HG02852 (cell line): ENCODE measurements around the gene PSMB4.
"Not testable (repeated sequence)": the region's sequence is repeated elsewhere in the genome, so short reads cannot be mapped to it uniquely, and the experiment has no call there.

Experiments used
- ATAC-seq: cut with Tn5 transposase; IDR thresholded peaks from one replicate; pipeline ENCODE4 v1.9.1; 2021; ENCODE audit warnings: mild to moderate bottlenecking, moderate library complexity; ENCODE audit not compliant: unreplicated experiment

Gene PSMB4

DNA sequence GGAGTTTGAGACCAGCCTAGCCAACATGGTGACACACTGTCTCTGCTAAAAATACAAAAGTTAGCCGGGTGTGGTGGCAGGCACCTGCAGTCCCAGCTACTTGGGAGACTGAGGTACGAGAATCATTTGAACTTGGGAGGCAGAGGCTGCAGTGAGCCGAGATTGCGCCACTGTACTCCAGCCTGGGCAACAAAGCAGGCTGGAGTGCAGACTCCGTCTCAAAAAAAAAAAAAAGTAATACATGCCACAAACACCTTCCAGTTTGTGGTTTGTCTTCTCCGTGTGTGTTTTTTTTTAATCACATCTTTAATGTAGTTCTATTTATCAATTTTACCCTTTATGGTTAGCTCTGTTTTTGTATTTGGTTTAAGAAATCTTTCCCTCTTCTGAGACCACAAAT lies 37.6 kb downstream of the PSMB4 start:
- no peak for ATAC-seq

DNA sequence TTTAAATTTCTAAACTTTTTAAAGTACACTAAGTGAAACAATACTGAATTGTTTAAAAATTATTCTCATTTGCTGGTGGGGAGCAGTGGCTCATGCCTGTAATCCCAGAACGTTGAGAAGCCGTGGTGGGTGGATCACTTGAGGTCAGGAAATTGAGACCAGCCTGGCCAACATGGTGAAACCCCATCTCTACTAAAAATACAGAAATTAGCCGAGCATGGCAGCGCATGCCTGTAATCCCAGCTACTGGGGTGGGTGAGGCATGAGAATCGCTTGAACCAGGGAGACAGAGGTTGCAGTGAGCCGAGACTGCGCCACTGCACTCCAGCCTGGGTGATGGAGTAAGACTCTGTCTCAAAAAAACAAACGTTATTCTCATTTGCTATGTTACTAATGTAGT lies 38.0 kb downstream of the PSMB4 start:
- not testable (repeated sequence) for ATAC-seq

DNA sequence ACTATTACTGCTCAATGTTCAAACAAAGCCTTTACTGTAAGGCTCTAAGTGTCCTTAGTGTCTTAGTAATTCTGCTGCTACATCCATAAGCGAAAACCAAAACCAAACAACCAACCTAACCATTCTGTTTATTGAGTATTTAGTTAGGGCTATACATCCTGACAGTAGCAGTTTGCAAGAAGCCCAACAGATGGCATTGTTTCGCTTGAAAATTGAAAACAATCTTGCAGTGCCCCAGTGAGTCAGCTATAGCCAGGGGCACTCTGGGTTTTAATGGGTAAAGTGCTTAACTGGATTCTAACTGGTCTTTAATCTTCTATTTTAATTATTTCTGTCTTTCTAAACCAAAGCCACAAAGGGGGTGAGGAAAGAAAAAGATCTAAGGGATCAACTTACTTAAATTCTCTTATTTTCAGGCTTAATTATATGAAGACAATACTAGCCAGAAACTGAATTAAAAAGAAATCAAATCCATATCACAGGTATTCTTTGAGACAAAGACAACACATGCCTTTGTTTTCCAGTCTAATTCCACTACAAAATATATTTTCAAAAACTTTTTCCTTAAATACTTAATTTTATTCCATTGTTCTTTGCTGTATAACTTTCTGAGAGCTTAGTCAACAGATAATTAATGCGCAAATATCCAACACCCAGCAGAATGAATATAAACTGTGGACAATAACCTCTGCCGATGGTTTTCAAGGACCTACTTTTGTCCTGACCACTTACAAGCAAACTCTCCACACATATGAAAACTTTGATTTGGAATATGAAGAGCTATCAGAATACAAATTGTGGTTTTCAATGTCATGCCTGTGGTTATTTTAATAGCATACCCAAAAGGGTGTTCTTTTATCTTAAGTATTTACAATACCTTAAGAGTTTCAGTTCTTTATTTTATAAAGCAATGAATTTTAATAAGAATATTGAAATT lies 44.7 kb downstream of the PSMB4 start:
- ATAC-seq = no peak

DNA sequence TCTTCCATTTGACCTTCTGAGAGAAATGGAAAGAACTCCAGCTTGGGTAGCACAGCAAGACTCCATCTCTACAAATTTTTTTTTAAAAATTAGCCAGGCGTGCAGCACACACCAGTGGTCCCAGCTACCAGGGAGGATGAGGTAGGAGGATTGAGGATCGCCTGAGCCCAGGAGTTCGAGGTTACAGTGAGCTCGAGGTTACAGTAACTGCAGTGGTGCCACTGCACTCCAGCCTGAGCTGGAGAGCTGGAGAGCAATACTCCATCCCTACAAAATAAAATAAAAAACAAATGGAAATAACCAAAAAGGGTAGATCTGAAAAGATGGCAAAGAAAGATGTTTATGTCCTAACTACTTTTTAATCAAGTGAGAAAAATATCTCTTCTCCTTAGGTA lies 45.4 kb downstream of the PSMB4 start:
- no peak for ATAC-seq

DNA sequence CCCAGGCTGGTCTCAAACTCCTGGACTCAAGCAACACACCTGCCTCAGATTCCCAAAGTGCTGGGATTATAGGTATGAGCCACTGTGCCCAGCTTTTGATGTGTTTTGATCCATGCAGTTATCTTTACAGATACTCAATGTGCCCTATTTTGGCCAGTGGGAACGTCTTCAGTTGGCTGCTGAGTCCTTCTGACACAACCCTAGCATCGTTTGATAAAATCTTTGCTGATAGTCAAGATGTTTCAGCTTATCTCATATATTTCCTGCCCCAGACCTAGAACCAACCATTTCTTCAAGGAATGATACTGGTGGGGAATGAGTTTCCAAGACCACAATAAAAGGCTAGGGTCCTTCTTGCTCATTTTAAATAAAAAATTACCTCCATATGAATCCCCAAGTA lies 48.3 kb downstream of the PSMB4 start:
- ATAC-seq = no peak
